ENCODE results near the gene SPAG7.

- TF ChIP-seq POLR2AphosphoS5 (IDR thresholded peaks at IDR 0.05; ENCODE audit: low read depth, low read length): peak; percentile 92
- peak; percentile 94 for TF ChIP-seq POLR2A (IDR thresholded peaks at IDR 0.05; ENCODE audit: low read depth, low read length)
Measured at GRCh38 chr17:4948166-4948930, 19.3 kb downstream of the SPAG7 start, which contains the start of gene PFN1.

Measured in GM12892 (cell line).